Skeletal muscle satellite cell (primary cell): ENCODE results near the gene TICAM1.
A peak's percentile ranks its signal among the peaks of the same experiment; 100 is the strongest.
"Not testable (repeated sequence)": the region's sequence is repeated elsewhere in the genome, so short reads cannot be mapped to it uniquely, and the experiment has no call there.

ENCODE experiments used
- H3K27me3 ChIP-seq: 2 replicates; pipeline ENCODE4 v1.7.0; 2013; ENCODE audit warnings: low read length; ENCODE audit not compliant: control insufficient read depth, insufficient read depth
- H3K36me3 ChIP-seq: 2 replicates; pipeline ENCODE4 v1.7.0; 2013; ENCODE audit warnings: mild to moderate bottlenecking, control low read depth, low read length; ENCODE audit not compliant: insufficient read depth
- H3K4me1 ChIP-seq: 2 replicates; pipeline ENCODE4 v1.7.0; 2013; ENCODE audit warnings: low read length; ENCODE audit not compliant: control insufficient read depth, insufficient read depth
- H3K4me2 ChIP-seq: 2 replicates; pipeline ENCODE4 v1.7.0; 2013; ENCODE audit warnings: mild to moderate bottlenecking, low read length
- H3K4me3 ChIP-seq: 2 replicates; pipeline ENCODE4 v1.7.0; 2013; ENCODE audit warnings: low read length
- H3K9ac ChIP-seq: 2 replicates; pipeline ENCODE4 v1.7.0; 2013; ENCODE audit warnings: mild to moderate bottlenecking, low read depth, low read length, moderate library complexity
- H3K9me3 ChIP-seq: replicated peaks from 2 replicates; pipeline ENCODE4 v1.7.0; 2013; ENCODE audit warnings: mild to moderate bottlenecking, control low read depth, low read length

TICAM1 gene

GRCh38 chr19:4816202-4816949 is 15.1 kb downstream of the TICAM1 start:
- H3K9ac ChIP-seq = peak overlapping the region; percentile 22
- no peaks in the 10 kb centered on the region for H3K9me3 ChIP-seq
- peaks cover 21% of the 10 kb centered on the region for H3K36me3 ChIP-seq
- no peak overlapping the region for H3K4me3 ChIP-seq
- H3K4me2 ChIP-seq = no peak overlapping the region
- no peaks in the 10 kb centered on the region for H3K27me3 ChIP-seq
- peaks cover 10% of the 10 kb centered on the region for H3K4me1 ChIP-seq

GRCh38 chr19:4815426-4816201 is 15.9 kb downstream of the TICAM1 start:
- Histone ChIP-seq H3K36me3 (peaks cover 21% of the 10 kb centered on the region), H3K4me3 (no peak overlapping the region)

GRCh38 chr19:4814625-4815425 is 16.7 kb downstream of the TICAM1 start:
- peaks cover 10% of the 10 kb centered on the region for H3K4me1 ChIP-seq
- no peak overlapping the region for H3K4me2 ChIP-seq
- peaks cover 21% of the 10 kb centered on the region for H3K36me3 ChIP-seq
- H3K4me3 ChIP-seq = no peak overlapping the region
- no peak overlapping the region for H3K9ac ChIP-seq
- no peaks in the 10 kb centered on the region for H3K27me3 ChIP-seq
- H3K9me3 ChIP-seq = no peaks in the 10 kb centered on the region

More at GRCh38 chr19:4815426-4816201, 15.9 kb downstream of the TICAM1 start:
- Histone ChIP-seq H3K27me3 (no peaks in the 10 kb centered on the region), H3K4me2 (peak overlapping the region; percentile 39), H3K9me3 (no peaks in the 10 kb centered on the region), H3K4me1 (peaks cover 10% of the 10 kb centered on the region), H3K9ac (peak overlapping the region; percentile 22)

- H3K4me1 ChIP-seq = peaks cover 10% of the 10 kb centered on the region
- H3K4me3 ChIP-seq = no peak overlapping the region
- H3K36me3 ChIP-seq = peaks cover 7% of the 10 kb centered on the region
- no peaks in the 10 kb centered on the region for H3K9me3 ChIP-seq
- H3K4me2 ChIP-seq = no peak overlapping the region
- H3K27me3 ChIP-seq = no peaks in the 10 kb centered on the region
- H3K9ac ChIP-seq = no peak overlapping the region
These were observed 20.0 kb downstream of the TICAM1 start for GRCh38 chr19:4811328-4812131.

GRCh38 chr19:4807188-4807587 is 24.3 kb downstream of the TICAM1 start:
- no peaks in the 10 kb centered on the region for H3K27me3 ChIP-seq
- H3K4me3 ChIP-seq = no peak overlapping the region
- H3K4me1 ChIP-seq = no peaks in the 10 kb centered on the region
- H3K9me3 ChIP-seq = no peaks in the 10 kb centered on the region
- no peaks in the 10 kb centered on the region for H3K36me3 ChIP-seq
- no peak overlapping the region for H3K9ac ChIP-seq
- H3K4me2 ChIP-seq = no peak overlapping the region

- Histone ChIP-seq H3K36me3 (no peaks in the 10 kb centered on the region), H3K4me3 (no peak overlapping the region), H3K27me3 (no peaks in the 10 kb centered on the region), H3K4me2 (no peak overlapping the region), H3K4me1 (no peaks in the 10 kb centered on the region), H3K9me3 (no peaks in the 10 kb centered on the region), H3K9ac (no peak overlapping the region)
These were observed 25.1 kb downstream of the TICAM1 start for GRCh38 chr19:4806384-4806783.

GRCh38 chr19:4805140-4805539 is 26.4 kb downstream of the TICAM1 start:
- H3K4me1 ChIP-seq, H3K9me3 ChIP-seq, H3K4me3 ChIP-seq, H3K4me2 ChIP-seq, H3K9ac ChIP-seq, H3K36me3 ChIP-seq, H3K27me3 ChIP-seq: not testable (repeated sequence)

GRCh38 chr19:4803736-4804695 is 27.5 kb downstream of the TICAM1 start:
- no peak overlapping the region for H3K4me3 ChIP-seq

GRCh38 chr19:4802711-4803110 is 28.8 kb downstream of the TICAM1 start:
- peaks cover 2% of the 10 kb centered on the region for H3K36me3 ChIP-seq

More at GRCh38 chr19:4803736-4804695, 27.5 kb downstream of the TICAM1 start:
- Histone ChIP-seq H3K27me3 (no peaks in the 10 kb centered on the region), H3K9ac (no peak overlapping the region), H3K4me1 (no peaks in the 10 kb centered on the region), H3K4me2 (no peak overlapping the region), H3K36me3 (no peaks in the 10 kb centered on the region), H3K9me3 (no peaks in the 10 kb centered on the region)

GRCh38 chr19:4801085-4801619 is 30.4 kb downstream of the TICAM1 start:
- no peak overlapping the region for H3K4me2 ChIP-seq
- H3K4me3 ChIP-seq = no peak overlapping the region
- no peaks in the 10 kb centered on the region for H3K4me1 ChIP-seq
- H3K9ac ChIP-seq = no peak overlapping the region
- no peaks in the 10 kb centered on the region for H3K27me3 ChIP-seq
- H3K36me3 ChIP-seq = peaks cover 10% of the 10 kb centered on the region
- H3K9me3 ChIP-seq = no peaks in the 10 kb centered on the region

More at GRCh38 chr19:4802711-4803110, 28.8 kb downstream of the TICAM1 start:
- Histone ChIP-seq H3K4me3 (no peak overlapping the region), H3K4me2 (no peak overlapping the region), H3K9ac (no peak overlapping the region), H3K27me3 (no peaks in the 10 kb centered on the region), H3K4me1 (no peaks in the 10 kb centered on the region), H3K9me3 (no peaks in the 10 kb centered on the region)
